ENCODE measurements around the gene DCANP1.

DNA sequence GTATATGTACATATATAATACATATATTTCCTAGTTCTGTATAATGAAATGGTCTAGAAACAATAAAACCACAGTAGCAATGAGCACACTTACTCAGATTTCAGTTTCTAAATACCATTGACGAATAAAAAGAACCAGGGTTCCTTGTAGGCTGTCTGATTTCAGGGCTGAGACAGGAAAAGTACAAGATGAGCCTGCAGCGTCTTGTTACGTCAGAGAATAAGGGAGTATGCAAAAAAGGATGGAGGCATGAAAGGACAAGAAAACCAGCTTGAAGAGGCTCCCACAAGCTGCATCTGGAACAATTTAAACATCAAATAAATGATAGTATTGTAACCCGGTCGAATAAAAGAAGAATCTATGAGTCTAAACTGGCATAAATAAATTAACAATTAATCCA lies 22.8 kb upstream of the DCANP1 start:
- TF ChIP-seq POLR2A (IDR thresholded peaks at IDR 0.05; ENCODE audit: extremely low read depth, insufficient read length) (no peak), MYC (IDR thresholded peaks at IDR 0.05; ENCODE audit: low read depth, low read length) (no peak)
- TF ChIP-seq, protein P1, sequence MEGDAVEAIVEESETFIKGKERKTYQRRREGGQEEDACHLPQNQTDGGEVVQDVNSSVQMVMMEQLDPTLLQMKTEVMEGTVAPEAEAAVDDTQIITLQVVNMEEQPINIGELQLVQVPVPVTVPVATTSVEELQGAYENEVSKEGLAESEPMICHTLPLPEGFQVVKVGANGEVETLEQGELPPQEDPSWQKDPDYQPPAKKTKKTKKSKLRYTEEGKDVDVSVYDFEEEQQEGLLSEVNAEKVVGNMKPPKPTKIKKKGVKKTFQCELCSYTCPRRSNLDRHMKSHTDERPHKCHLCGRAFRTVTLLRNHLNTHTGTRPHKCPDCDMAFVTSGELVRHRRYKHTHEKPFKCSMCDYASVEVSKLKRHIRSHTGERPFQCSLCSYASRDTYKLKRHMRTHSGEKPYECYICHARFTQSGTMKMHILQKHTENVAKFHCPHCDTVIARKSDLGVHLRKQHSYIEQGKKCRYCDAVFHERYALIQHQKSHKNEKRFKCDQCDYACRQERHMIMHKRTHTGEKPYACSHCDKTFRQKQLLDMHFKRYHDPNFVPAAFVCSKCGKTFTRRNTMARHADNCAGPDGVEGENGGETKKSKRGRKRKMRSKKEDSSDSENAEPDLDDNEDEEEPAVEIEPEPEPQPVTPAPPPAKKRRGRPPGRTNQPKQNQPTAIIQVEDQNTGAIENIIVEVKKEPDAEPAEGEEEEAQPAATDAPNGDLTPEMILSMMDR (IDR thresholded peaks at IDR 0.05; ENCODE audit: low read depth, low read length), result no peak
- TF ChIP-seq, protein P2, sequence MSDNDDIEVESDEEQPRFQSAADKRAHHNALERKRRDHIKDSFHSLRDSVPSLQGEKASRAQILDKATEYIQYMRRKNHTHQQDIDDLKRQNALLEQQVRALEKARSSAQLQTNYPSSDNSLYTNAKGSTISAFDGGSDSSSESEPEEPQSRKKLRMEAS (IDR thresholded peaks at IDR 0.05; ENCODE audit: low read depth, low read length), result no peak

All from NB4 (cell line).